Upper lobe of left lung (tissue), 6 donors: ENCODE results near the gene EIF4G3. TPM values are rescaled to one million over a fixed set of nuclear protein-coding genes. Genes with fewer than 3 reads are reported as not detected.

Source experiments
- ATAC-seq, 2 donors: fragments of 200-7000 bp; cut with Tn5 transposase; one replicate each; pipeline ENCODE4 v1.9.1; 2022; ENCODE audit warnings: mild to moderate bottlenecking in 2 of 2, moderate library complexity in 2 of 2; ENCODE audit not compliant: low FRiP score in 2 of 2
- DNase-seq, 2 donors: peaks; one replicate each; pipeline ENCODE4 v3.0.0-alpha.2; 2019 to 2020
- H3K27ac ChIP-seq, 4 donors: fragments of 200-600 bp; sonication (generic); one replicate each; pipeline ENCODE4 v1.5.1; 2016 to 2019
- H3K27me3 ChIP-seq, 4 donors: fragments of 200-600 bp; sonication (generic); one replicate each; pipeline ENCODE4 v1.5.1; 2017 to 2019
- H3K36me3 ChIP-seq, 4 donors: fragments of 200-600 bp; sonication (generic); one replicate each; pipeline ENCODE4 v1.5.1; 2016 to 2019
- H3K4me1 ChIP-seq, 4 donors: fragments of 200-600 bp; sonication (generic); one replicate each; pipeline ENCODE4 v1.5.1; 2018 to 2019
- H3K4me3 ChIP-seq, 4 donors: fragments of 200-600 bp; sonication (generic); one replicate each; pipeline ENCODE4 v1.5.1; 2017 to 2019; ENCODE audit warnings: mild to moderate bottlenecking in 2 of 4, moderate library complexity in 1 of 4
- H3K9me3 ChIP-seq, 4 donors: fragments of 200-600 bp; sonication (generic); one replicate each; pipeline ENCODE4 v1.5.1; 2018 to 2019
- CTCF ChIP-seq, 6 experiments: fragments of 450-650 bp in 4 of 6; fragments of 200-600 bp in 2 of 6; sonication (generic) in 2 of 6; IDR thresholded peaks; one replicate each; pipeline ENCODE4 v1.5.1; 2016 to 2019; ENCODE audit warnings: antibody characterized with exemption in 6 of 6
- EP300 ChIP-seq, 4 donors: sonication (generic); formaldehyde crosslinking; IDR thresholded peaks; one replicate each; pipeline ENCODE4 v1.5.1; 2017; ENCODE audit warnings: antibody characterized with exemption in 4 of 4, control low read depth in 2 of 4
- POLR2A ChIP-seq, 4 donors: fragments of 450-650 bp; IDR thresholded peaks; one replicate each; pipeline ENCODE4 v1.5.1; 2016 to 2017; ENCODE audit warnings: antibody characterized with exemption in 4 of 4, mild to moderate bottlenecking in 2 of 4
- POLR2AphosphoS5 ChIP-seq, 2 donors: sonication (generic); formaldehyde crosslinking; IDR thresholded peaks; one replicate each; pipeline ENCODE4 v1.5.1; 2017; ENCODE audit warnings: antibody characterized with exemption in 2 of 2
- WGBS, 2 donors: methylation state at CpG; one replicate each; pipeline ENCODE4 v1.1.5; 2017 to 2018; 5-methylcytosine and 5-hydroxymethylcytosine counted together
- total RNA-seq, 6 donors: library from RNA; depleted of rRNA in 4 of 6; stranded (reverse); fragments of >200 nt in 4 of 6; gene quantifications; one replicate each; pipeline versions ENCODE4 v1.1.0 to v1.2.1, GENCODE V29; 2016 to 2021
- donor health status: DM: no; HTN: no; CAD: no; lungs with moderate emphysema.
- donor health status: DM: no; HTN: yes; CAD: no; lungs with severe emphysema.

The EIF4G3 gene
- total RNA-seq, 6 donors from 2014 or later, result 23.7 to 75.4 (median 38.3) TPM

- H3K27ac ChIP-seq, result no peak overlapping the region
- TF ChIP-seq EP300 (IDR thresholded peaks at IDR 0.05), result no peak
- TF ChIP-seq POLR2AphosphoS5 (IDR thresholded peaks at IDR 0.05), result no peak
- no peak for TF ChIP-seq CTCF (IDR thresholded peaks at IDR 0.05)
- TF ChIP-seq POLR2A (IDR thresholded peaks at IDR 0.05), result no peak
- H3K9me3 ChIP-seq, result no peaks in the 10 kb centered on the region
- no peak overlapping the region for H3K4me3 ChIP-seq
- no peaks in the 10 kb centered on the region for H3K27me3 ChIP-seq
- no peak for ATAC-seq
- DNase-seq, result no peak
- peaks cover 0 to 8% (median 4%) of the 10 kb centered on the region in 4 donors for H3K4me1 ChIP-seq
- H3K36me3 ChIP-seq, result peaks cover 0 to 23% (median 9%) of the 10 kb centered on the region in 4 donors
- WGBS, 2 donors, result 100% methylated on average over 2 of the region's 2 CpGs
Measured at GRCh38 chr1:21168444-21168843, 8.3 kb downstream of the EIF4G3 start.

DNA sequence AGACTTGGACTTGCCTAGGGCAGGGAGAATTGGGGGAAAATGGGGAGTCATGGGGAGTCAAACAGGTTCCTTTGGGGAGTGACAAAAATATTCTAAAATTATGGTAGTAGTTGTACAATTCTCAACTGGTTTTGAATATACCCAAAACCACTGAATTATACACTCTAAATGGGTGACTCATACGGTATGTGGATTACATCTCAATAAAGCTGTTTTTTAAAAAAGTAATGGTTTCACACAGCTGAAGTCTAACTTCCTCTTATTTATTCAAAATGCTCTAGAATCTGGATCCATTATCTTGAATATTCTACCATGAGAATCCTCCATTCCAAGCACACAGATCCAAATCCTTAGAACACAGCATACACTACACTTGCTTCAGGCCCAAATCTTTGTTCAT lies 11.1 kb downstream of the EIF4G3 start:
- WGBS, 2 donors, result 76 to 79% methylated on average over 1 of the region's 1 CpG
- H3K4me3 ChIP-seq, result no peak overlapping the region
- peaks cover 4 to 14% (median 8%) of the 10 kb centered on the region in 4 donors for H3K4me1 ChIP-seq
- TF ChIP-seq CTCF (IDR thresholded peaks at IDR 0.05), result no peak
- no peak for TF ChIP-seq POLR2A (IDR thresholded peaks at IDR 0.05)
- no peak for TF ChIP-seq EP300 (IDR thresholded peaks at IDR 0.05)
- no peak for TF ChIP-seq POLR2AphosphoS5 (IDR thresholded peaks at IDR 0.05)
- H3K27me3 ChIP-seq, result no peaks in the 10 kb centered on the region
- no peak for DNase-seq
- peaks cover 0 to 25% (median 12%) of the 10 kb centered on the region in 4 donors for H3K36me3 ChIP-seq
- ATAC-seq, result no peak
- H3K9me3 ChIP-seq, result no peaks in the 10 kb centered on the region
- H3K27ac ChIP-seq, result no peak overlapping the region

GRCh38 chr1:21165076-21165475 lies 11.6 kb downstream of the EIF4G3 start:
- Histone ChIP-seq H3K9me3 (no peaks in the 10 kb centered on the region), H3K4me1 (peaks cover 4 to 14% (median 8%) of the 10 kb centered on the region in 4 donors), H3K27ac (no peak overlapping the region), H3K36me3 (peaks cover 0 to 19% (median 10%) of the 10 kb centered on the region in 4 donors), H3K4me3 (no peak overlapping the region), H3K27me3 (no peaks in the 10 kb centered on the region)
- 78 to 82% methylated on average over 2 of the region's 2 CpGs for WGBS, 2 donors
- no peak for DNase-seq
- no peak for ATAC-seq
- no peak for TF ChIP-seq CTCF (IDR thresholded peaks at IDR 0.05)
- no peak for TF ChIP-seq EP300 (IDR thresholded peaks at IDR 0.05)
- TF ChIP-seq POLR2AphosphoS5 (IDR thresholded peaks at IDR 0.05), result no peak
- no peak for TF ChIP-seq POLR2A (IDR thresholded peaks at IDR 0.05)

DNA sequence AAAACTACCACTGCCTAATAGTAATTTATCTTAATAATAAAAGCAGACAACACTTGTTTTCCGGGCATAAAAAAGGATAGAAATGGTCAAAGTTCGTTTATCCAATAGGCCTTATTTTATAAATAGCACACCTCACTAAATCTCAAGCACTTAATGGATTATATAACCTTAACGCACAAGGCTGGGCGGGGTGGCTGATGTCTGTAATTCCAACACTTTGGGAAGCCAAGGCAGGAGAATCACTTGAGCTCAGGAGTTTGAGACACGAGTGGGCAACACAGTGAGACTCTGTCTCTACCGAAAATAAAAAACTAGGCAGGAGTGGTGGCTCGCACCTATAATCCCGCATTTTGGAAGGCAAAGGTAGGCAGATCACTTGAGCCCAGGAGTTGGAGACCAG lies 12.4 kb downstream of the EIF4G3 start:
- H3K9me3 ChIP-seq, result no peaks in the 10 kb centered on the region
- peaks cover 4 to 14% (median 8%) of the 10 kb centered on the region in 4 donors for H3K4me1 ChIP-seq
- peaks cover 0 to 15% (median 8%) of the 10 kb centered on the region in 4 donors for H3K36me3 ChIP-seq
- ATAC-seq (no peak), DNase-seq (no peak)
- 84 to 86% methylated on average over 8 of the region's 8 CpGs for WGBS, 2 donors
- no peaks in the 10 kb centered on the region for H3K27me3 ChIP-seq
- H3K27ac ChIP-seq, result no peak overlapping the region
- no peak overlapping the region for H3K4me3 ChIP-seq
- TF ChIP-seq EP300 (IDR thresholded peaks at IDR 0.05), result no peak

- ATAC-seq (no peak), DNase-seq (no peak)
- H3K27ac ChIP-seq, result peak overlapping the region in 1 of 4 donors; percentile 14
- no peaks in the 10 kb centered on the region for H3K27me3 ChIP-seq
- peaks cover 0 to 6% (median 3%) of the 10 kb centered on the region in 4 donors for H3K36me3 ChIP-seq
- peaks cover 4 to 14% (median 8%) of the 10 kb centered on the region in 4 donors for H3K4me1 ChIP-seq
- H3K4me3 ChIP-seq, result no peak overlapping the region
- no peak for TF ChIP-seq POLR2A (IDR thresholded peaks at IDR 0.05)
- TF ChIP-seq CTCF (IDR thresholded peaks at IDR 0.05), result no peak
- no peak for TF ChIP-seq POLR2AphosphoS5 (IDR thresholded peaks at IDR 0.05)
- TF ChIP-seq EP300 (IDR thresholded peaks at IDR 0.05), result no peak
- no peaks in the 10 kb centered on the region for H3K9me3 ChIP-seq
Measured at GRCh38 chr1:21162740-21163464, 13.8 kb downstream of the EIF4G3 start.
